ENCODE measurements around the gene VGLL2. TPM values are rescaled to one million over a fixed set of nuclear protein-coding genes. Genes with fewer than 3 reads are reported as not detected.

The VGLL2 gene
- total RNA-seq, 2 experiments from 2014 or later = not detected

DNA sequence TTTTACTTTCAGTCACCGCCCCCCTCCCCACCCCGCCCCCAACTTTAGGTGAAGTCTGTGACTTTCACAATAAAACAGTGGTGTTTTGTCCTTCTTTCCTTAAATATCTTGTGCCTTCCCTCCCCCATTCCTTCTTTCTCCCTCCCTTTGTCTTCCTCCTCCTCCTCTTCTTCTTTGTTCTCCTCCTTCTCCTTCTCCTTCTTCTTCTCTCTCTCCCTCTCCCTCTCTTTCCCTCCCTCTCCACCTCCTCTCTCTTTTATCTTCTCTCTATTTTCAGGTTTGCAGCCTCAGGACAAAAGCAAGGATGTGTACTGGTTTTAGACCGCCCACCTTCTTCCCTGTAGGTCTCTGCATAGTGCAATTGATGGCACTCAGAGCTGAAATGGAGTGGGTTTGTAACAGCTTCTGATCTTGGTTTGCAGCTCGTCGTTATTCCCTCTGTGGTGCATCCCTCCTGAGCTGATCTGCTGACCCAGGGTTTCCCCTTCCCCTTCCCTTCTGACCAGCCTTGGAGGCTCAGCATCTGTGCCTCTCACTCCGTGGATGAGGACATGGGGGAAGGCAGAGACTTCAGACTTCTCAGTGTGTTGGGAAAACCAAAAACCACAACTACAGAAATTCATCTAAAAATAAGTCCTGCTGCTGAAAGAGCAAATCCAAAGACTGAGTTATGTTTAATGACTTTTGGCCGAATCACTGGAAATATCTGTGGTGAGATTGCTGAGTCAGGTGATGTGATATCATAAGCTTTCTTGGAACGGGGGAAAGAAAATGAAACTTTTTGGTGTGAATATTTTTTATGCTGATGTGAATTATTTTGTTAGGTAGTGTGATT is 6.9 kb downstream of the VGLL2 start:
- peaks cover 5% of the 10 kb centered on the region for H3K4me1 Mint-ChIP-seq (ENCODE audit: low read depth)
- TF ChIP-seq, protein P1, sequence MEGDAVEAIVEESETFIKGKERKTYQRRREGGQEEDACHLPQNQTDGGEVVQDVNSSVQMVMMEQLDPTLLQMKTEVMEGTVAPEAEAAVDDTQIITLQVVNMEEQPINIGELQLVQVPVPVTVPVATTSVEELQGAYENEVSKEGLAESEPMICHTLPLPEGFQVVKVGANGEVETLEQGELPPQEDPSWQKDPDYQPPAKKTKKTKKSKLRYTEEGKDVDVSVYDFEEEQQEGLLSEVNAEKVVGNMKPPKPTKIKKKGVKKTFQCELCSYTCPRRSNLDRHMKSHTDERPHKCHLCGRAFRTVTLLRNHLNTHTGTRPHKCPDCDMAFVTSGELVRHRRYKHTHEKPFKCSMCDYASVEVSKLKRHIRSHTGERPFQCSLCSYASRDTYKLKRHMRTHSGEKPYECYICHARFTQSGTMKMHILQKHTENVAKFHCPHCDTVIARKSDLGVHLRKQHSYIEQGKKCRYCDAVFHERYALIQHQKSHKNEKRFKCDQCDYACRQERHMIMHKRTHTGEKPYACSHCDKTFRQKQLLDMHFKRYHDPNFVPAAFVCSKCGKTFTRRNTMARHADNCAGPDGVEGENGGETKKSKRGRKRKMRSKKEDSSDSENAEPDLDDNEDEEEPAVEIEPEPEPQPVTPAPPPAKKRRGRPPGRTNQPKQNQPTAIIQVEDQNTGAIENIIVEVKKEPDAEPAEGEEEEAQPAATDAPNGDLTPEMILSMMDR (IDR thresholded peaks at IDR 0.05) = no peak

DNA sequence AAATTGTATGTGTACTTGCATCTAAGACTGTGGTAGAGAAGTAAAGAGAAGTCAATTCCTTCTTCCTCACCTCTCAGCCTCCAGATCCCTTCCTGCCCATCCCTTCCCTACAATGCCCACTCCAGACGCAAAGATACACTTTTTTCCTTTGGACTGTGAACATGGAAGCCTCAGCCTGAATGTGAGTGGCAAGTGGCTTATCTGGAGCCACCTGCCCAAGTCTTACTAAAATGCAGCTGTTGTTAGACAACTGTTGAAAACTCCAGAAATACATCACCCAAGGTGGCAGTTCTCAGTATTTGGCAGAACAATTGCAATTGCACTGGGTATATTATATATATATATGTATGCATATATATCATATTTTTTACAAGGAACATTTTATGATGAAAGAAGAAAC is 7.5 kb downstream of the VGLL2 start:
- no peak overlapping the region for H3K4me3 Mint-ChIP-seq
- no peaks in the 10 kb centered on the region for H3K36me3 Mint-ChIP-seq (ENCODE audit: low read depth)
- ATAC-seq (no peak), DNase-seq (no peak)
- TF ChIP-seq, protein P1 (IDR thresholded peaks at IDR 0.05) = no peak
- peaks cover 60% of the 10 kb centered on the region for H3K27me3 Mint-ChIP-seq
- ChIA-PET CTCF (interaction anchor here (1.1 kb wide), 1 partner anchor 10 kb away, joined by 3 read pairs; no protein-coding TSS in a partner anchor), POLR2A (no interaction called here)
- H3K9me3 Mint-ChIP-seq = no peaks in the 10 kb centered on the region
- H3K27ac Mint-ChIP-seq = no peak overlapping the region
- H3K4me1 Mint-ChIP-seq (ENCODE audit: low read depth) = peaks cover 5% of the 10 kb centered on the region
- intact Hi-C loops (cut with micrococcal nuclease) = no loop called here

More for the DNA sequence above, 6.9 kb downstream of the VGLL2 start:
- no peak for DNase-seq
- ChIA-PET POLR2A (no interaction called here), CTCF (interaction anchor here (1.1 kb wide), 1 partner anchor 11 kb away, joined by 3 read pairs; no protein-coding TSS in a partner anchor)
- no peak for ATAC-seq
- intact Hi-C loops (cut with micrococcal nuclease) = no loop called here
- Mint-ChIP-seq H3K27ac (no peak overlapping the region), H3K4me3 (no peak overlapping the region), H3K27me3 (peaks cover 64% of the 10 kb centered on the region), H3K36me3 (ENCODE audit: low read depth) (no peaks in the 10 kb centered on the region), H3K9me3 (no peaks in the 10 kb centered on the region)

DNA sequence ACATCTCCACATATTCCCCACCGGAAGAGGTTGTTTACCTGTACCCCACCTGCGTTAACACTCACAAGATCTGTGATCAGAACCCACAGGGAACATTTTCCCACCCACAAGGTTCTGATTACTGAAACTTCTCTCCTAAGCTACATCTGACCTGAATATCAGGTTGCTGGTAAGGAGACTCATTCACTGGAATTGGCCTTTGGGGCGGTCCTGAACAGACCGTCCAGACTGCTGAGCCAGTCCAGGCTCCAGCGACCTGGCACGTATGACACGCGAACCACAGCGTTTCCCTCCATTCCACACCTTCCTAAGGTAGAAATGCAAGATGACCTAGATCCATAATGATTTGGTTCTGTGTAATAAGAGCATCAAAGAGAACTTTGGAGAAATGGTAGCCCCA is 9.8 kb downstream of the VGLL2 start:
- H3K9me3 Mint-ChIP-seq = no peaks in the 10 kb centered on the region
- DNase-seq (no peak), ATAC-seq (no peak)
- ChIA-PET POLR2A (no interaction called here), CTCF (no interaction called here)
- no peaks in the 10 kb centered on the region for H3K36me3 Mint-ChIP-seq (ENCODE audit: low read depth)
- H3K4me1 Mint-ChIP-seq (ENCODE audit: low read depth) = peaks cover 3% of the 10 kb centered on the region
- no peak overlapping the region for H3K4me3 Mint-ChIP-seq
- peaks cover 38% of the 10 kb centered on the region for H3K27me3 Mint-ChIP-seq
- intact Hi-C loops (cut with micrococcal nuclease) = no loop called here
- TF ChIP-seq, protein P1 (IDR thresholded peaks at IDR 0.05) = no peak
- H3K27ac Mint-ChIP-seq = no peak overlapping the region

DNA sequence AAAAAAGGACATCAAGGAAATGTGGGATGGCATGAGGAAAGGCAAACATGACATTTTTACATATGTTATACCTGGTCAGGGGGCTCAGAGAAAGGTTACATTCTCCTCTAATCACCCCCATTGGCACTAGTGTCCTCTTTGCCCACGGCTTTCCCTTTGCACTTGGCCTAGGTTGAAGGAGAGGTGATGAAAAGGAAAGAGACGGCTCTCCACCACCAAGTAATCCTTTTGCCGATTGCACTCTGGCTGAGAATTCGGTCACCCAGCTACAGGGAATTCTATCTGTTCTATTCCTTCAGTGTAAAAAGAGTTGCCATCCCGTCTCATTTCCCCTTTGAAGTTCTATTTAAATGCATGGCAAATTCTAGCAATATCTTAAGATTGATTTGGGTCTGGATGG is 10.4 kb downstream of the VGLL2 start:
- POLR2A ChIA-PET = no interaction called here

More for the DNA sequence above, 10.4 kb downstream of the VGLL2 start:
- no peak overlapping the region for H3K4me3 Mint-ChIP-seq
- H3K36me3 Mint-ChIP-seq (ENCODE audit: low read depth) = no peaks in the 10 kb centered on the region
- H3K27me3 Mint-ChIP-seq = peaks cover 35% of the 10 kb centered on the region
- H3K4me1 Mint-ChIP-seq (ENCODE audit: low read depth) = peaks cover 3% of the 10 kb centered on the region
- H3K27ac Mint-ChIP-seq = no peak overlapping the region
- TF ChIP-seq, protein P1 (IDR thresholded peaks at IDR 0.05) = no peak
- ATAC-seq (no peak), DNase-seq (no peak)
- intact Hi-C loops (cut with micrococcal nuclease) = no loop called here
- CTCF ChIA-PET = no interaction called here
- no peaks in the 10 kb centered on the region for H3K9me3 Mint-ChIP-seq

Data from activated CD8-positive, alpha-beta T cell treated with anti-CD3 and anti-CD28 coated beads for 36 hours (primary cell).